GM10266 (cell line): Measurements from ENCODE around the gene UBE2S.
"Not testable (repeated sequence)": the region's sequence is repeated elsewhere in the genome, so short reads cannot be mapped to it uniquely, and the experiment has no call there.

Experiments used
- DNase-seq: peaks from one replicate; pipeline ENCODE4 v3.0.0; 2012; ENCODE audit errors: extremely low spot score
- TF ChIP-seq, protein P1 (sequence below): IDR thresholded peaks from 2 replicates; pipeline ENCODE4 v1.5.1; 2012; ENCODE audit warnings: mild to moderate bottlenecking, low read depth; ENCODE audit not compliant: control insufficient read depth, insufficient read depth; ENCODE audit errors: missing control alignments

UBE2S gene

DNA sequence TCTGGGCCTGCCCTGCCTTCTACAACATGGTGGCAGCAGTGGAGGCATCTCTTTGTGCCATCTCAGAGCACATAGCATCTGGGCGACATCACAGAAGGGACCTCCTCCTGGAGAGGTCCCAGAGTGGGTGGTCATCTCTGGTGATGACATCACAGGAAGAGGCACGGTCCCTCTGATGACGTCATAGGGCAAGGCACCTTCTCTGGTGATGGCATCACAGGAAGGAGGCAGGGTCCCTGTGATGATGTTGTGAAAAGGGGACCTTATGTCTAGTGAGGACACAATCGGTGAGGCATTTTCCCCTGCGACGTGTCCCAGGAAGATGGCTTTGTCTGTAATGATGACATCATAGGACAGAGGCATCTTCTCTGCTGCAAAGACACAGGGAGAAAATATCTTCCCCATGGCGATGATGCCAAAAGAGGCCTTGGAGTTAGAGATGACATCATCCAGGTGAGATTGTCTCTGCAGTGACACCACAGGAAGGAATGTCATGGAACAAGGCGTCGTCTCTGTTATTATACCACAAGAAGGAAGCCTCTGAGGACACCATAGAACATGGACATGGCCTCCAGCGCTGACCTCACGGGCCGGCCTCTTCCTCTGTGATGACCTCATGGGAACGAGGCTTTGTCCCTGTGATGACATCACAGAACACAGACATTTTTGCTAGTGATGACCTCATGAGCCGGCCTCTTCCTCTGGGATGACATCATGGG is 24.8 kb upstream of the UBE2S start:
- no peak for DNase-seq
- TF ChIP-seq, protein P1, sequence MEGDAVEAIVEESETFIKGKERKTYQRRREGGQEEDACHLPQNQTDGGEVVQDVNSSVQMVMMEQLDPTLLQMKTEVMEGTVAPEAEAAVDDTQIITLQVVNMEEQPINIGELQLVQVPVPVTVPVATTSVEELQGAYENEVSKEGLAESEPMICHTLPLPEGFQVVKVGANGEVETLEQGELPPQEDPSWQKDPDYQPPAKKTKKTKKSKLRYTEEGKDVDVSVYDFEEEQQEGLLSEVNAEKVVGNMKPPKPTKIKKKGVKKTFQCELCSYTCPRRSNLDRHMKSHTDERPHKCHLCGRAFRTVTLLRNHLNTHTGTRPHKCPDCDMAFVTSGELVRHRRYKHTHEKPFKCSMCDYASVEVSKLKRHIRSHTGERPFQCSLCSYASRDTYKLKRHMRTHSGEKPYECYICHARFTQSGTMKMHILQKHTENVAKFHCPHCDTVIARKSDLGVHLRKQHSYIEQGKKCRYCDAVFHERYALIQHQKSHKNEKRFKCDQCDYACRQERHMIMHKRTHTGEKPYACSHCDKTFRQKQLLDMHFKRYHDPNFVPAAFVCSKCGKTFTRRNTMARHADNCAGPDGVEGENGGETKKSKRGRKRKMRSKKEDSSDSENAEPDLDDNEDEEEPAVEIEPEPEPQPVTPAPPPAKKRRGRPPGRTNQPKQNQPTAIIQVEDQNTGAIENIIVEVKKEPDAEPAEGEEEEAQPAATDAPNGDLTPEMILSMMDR = no peak

DNA sequence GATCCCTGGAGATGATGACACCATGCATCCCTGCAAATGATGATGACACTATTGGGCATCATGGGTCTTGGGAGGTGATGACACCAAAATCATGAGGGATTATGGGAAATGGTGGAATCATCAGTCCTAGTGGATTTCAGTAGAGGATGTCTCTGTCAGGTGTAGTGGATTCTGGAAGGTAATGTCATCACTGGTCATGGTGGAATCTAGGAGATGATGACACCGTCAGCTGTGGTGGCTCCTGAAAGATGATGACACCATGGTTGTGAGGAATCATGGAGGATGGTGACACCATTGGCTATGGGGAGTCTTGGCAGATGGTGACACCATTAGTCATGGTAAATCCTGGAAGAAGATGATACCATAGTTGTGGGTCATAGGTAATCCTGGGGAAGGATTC is 23.6 kb upstream of the UBE2S start:
- no peak for DNase-seq
- TF ChIP-seq, protein P1 = no peak

DNA sequence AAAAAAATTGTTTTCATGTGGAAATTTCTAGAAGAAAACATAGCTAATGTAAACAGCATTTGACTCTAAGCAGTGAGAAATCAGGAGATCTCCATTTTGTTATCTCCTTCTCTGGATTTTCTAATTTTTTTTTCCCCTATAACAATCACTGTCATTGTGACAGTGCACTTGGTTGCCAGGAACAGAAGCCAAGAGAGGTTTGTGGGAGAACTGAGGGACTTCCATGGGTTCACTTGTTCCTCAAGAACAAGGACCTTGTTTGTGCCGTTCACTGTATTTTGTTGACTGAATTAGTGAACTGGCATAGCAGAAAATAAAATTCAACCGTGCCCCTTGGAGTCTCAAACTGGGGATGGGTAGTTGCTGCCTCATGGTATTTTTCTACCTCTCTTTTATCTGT is 18.5 kb upstream of the UBE2S start:
- DNase-seq = no peak
- TF ChIP-seq, protein P1 = no peak

DNA sequence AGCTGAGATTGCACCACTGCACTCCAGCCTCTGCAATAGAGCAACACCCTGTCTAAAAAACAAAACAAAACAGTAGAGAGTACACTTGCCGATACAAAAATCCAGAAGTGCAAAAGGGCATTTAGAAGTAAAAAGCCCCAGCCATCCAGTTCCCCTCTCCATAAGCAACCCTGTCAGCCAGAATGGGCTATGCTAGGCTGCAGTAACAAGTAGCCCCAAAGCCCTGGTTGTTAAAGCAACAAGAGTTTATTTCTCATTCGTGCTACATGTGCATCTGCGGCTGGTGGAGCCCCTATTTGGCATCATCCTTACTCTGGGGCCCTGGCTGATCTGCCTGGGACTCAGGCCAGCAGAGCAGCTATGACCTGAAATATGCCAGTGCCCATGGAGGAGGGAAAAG is 16.9 kb upstream of the UBE2S start:
- TF ChIP-seq, protein P1 = no peak
- DNase-seq = no peak

DNA sequence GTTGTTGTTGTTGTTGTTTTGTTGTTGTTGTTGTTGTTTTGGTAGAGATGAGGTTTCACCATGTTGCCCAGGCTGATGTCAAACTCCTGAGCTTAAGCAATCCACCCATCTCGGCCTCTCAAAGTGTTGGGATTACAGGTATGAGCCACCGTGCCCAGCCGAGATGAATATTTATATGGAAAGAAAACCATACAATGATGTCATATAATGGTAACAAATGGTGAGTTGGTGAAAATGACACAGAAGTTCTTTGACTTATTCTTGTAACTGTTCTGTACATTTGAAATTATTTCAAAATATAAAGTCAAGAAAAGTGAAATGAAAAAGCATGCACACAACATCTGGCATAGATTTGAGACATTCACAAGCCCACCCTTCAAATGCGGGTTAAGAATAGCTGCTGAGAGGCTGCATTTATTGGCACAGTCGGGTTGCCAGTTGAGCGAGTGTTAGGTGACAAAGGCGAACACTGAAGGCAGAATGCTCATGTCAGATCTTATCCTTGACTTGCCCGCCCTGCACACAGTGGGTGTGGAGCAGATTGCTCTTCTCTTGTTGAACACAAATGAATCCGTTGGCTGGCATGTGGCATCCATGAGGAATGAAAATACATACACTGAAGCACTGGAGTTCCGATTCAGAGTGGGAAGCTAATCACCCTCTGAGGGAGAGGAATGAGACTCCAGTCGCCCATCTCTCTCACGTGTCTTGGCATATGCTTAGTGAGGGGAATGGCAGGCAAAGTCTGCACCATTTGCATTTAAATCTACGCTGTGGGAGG is 15.8 kb upstream of the UBE2S start:
- TF ChIP-seq, protein P1 = no peak
- DNase-seq = no peak

DNA sequence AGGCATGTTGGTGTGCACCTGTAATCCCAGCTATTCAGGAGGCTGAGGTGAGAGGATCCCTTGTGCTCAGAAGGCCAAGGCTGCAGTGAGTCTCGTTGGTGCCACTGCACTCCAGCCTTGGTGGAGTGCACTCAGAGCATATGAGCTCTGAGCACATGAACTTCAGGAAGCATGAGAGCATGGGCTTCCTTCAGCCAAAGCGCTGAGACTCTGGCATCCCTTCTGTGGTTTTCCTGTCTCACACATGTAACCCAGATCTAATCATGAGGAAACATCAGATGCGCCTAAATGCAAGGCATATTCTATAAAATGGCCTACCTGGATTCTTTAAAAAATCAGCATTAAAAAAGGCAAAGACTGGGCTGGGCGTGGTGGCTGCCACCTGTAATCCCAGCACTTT is 13.7 kb upstream of the UBE2S start:
- not testable (repeated sequence) for DNase-seq

DNA sequence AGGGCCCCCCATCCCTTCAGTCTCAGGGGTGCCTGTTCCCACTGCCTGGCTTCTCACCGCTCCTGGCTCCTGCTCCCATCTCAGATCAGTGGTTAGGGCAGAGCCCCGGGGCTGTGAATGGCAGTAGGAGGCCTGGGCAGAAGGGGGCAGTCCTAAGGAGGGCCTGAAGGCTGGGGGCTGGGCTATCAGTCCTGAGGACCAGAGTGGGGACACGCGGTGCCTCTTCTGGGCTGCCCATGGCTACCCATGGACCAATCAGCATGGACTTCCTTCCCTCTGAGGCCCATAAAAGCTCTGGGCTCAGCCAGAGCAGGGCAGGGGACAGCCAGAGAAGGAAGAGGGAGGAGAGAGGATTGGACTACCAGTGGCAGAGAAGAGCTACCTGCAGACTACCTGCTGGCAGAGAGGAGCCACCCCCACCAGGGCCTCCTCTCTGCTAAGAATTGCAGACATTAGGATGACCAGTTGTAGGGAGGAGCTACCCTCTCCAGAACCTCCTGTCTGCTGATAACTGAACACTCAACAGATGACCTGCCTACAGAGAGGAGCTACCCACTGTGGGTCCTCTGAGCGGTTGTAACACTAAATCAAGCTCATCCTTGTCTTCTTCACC is 12.1 kb upstream of the UBE2S start:
- TF ChIP-seq, protein P1 = no peak
- DNase-seq = no peak
